Measurements from ENCODE around the gene TMEM145. TPM values are rescaled to one million over a fixed set of nuclear protein-coding genes. Genes with fewer than 3 reads are reported as not detected.

The TMEM145 gene
- total RNA-seq, 1 experiment from 2014 or later, result 0.69 TPM

DNA sequence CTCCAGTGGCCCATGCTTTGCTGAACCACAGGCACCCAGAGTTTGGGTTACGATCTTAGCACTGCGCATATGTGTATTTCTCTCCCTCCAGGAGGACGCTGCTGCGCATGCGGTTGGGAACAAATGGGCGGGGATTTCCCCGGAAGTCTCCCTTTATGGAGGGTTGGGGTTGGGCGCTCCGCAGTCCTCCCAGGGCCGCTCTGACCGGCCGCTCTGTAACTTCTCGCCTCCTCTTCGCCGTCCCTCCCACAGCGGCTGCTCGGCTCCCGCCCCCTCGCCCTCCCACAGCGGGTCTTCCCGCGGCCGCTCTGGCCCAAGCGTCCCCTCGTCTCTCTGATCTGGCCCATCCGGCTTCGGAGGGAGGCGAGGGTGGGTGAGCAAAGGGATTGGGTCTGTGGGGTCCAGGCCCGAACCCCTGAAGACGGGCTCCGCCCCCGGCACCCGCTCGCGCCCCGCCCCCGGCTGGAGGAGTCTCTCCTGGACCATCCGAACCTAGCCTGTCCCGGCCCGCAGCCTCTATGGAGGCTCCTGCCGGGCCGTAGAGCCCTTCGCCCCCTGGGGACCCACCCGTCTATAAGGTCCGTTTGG, 12.3 kb downstream of the TMEM145 start, which contains the start of gene MEGF8:
Gene MEGF8 (plus strand): TSS at position 328 of the 588 bp plus-strand sequence. CDS start 609 bp downstream, outside the sequence.
- no TSS peak for BruUV-seq (replicated peaks)
- ChIA-PET CTCF (no interaction called here), POLR2A (ENCODE audit: unreplicated experiment) (no interaction called here)
- H3K36me3 ChIP-seq (ENCODE audit: low read depth, low read length), result no peaks in the 10 kb centered on the region
- intact Hi-C loops (cut with micrococcal nuclease), result no loop called here
- peak within 1 kb of the TSS; percentile 99 for H3K4me3 ChIP-seq (ENCODE audit: low read length)
- peak within 1 kb of the TSS; percentile 90 for H3K9ac ChIP-seq (ENCODE audit: low read length)
- peak; percentile 93 for ATAC-seq
- TF ChIP-seq, protein P1, sequence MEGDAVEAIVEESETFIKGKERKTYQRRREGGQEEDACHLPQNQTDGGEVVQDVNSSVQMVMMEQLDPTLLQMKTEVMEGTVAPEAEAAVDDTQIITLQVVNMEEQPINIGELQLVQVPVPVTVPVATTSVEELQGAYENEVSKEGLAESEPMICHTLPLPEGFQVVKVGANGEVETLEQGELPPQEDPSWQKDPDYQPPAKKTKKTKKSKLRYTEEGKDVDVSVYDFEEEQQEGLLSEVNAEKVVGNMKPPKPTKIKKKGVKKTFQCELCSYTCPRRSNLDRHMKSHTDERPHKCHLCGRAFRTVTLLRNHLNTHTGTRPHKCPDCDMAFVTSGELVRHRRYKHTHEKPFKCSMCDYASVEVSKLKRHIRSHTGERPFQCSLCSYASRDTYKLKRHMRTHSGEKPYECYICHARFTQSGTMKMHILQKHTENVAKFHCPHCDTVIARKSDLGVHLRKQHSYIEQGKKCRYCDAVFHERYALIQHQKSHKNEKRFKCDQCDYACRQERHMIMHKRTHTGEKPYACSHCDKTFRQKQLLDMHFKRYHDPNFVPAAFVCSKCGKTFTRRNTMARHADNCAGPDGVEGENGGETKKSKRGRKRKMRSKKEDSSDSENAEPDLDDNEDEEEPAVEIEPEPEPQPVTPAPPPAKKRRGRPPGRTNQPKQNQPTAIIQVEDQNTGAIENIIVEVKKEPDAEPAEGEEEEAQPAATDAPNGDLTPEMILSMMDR (conservative IDR thresholded peaks at IDR 0.05; ENCODE audit: low read depth, low read length), result no peak; the same call in 1 of the 2 replicates
- DNase-seq, result peak; percentile 98
- no peaks in the 10 kb centered on the region for H3K9me2 ChIP-seq (replicated peaks; ENCODE audit: low read length)
- H3F3A ChIP-seq (ENCODE audit: low read length, unreplicated experiment), result no peaks in the 10 kb centered on the region
- H3K27ac ChIP-seq (ENCODE audit: low read length), result 0 out of 2 replicates have a peak within 1 kb of the TSS, but pooled peaks have one; percentile 13
- no peaks in the 10 kb centered on the region for H3K9me3 ChIP-seq (ENCODE audit: low read length)
- H4K20me1 ChIP-seq (ENCODE audit: low read length), result no peaks in the 10 kb centered on the region
- no peaks in the 10 kb centered on the region for H3K27me3 ChIP-seq (ENCODE audit: low read length)
- H3K4me1 ChIP-seq (ENCODE audit: insufficient read depth, low read length), result peaks cover 8% of the 10 kb centered on the region
- peak within 1 kb of the TSS; percentile 94 for H2AFZ ChIP-seq (ENCODE audit: low read length)
- peaks cover 34% of the 10 kb centered on the region for H3K79me2 ChIP-seq (ENCODE audit: low read length)
- H3K4me2 ChIP-seq (ENCODE audit: low read length), result peak within 1 kb of the TSS; percentile 97

DNA sequence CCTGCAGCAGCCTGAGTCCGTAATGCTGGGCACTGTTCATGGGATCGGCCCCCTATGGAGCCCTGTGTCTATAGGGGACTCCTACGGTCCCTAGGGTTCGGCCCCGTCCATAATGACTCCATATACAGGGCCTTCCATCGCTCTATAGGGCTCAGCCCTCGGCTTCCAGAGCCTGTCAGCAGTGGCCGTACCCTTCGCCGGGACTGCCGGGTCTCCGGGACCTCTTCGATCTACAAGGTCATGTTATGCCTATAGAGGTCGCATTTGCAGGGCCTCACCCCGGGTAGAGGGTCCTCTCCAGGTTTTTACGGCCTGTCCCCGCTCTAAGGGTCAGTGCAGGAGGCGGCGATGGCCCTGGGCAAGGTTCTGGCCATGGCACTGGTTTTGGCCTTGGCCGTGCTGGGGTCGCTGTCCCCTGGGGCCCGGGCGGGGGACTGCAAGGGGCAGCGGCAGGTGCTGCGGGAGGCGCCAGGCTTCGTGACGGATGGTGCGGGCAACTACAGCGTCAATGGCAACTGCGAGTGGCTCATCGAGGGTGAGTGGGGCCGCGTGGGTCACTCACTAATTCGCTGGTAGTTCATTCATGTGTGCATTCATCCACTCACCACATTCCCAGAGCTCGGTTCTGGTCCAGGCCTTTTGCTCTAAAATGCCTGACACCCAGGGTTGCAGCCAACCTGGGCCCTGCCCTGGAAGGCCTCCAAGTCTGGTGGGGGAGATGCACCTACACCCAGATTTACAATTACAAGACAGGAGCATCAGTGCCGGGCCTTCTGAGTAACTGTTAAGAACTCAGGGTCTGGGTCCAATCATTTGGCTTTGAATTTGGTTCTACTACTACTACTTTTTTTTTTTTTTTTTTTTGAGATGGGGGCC, 13.0 kb downstream of the TMEM145 start:
- peak overlapping the region; percentile 90 for H3K9ac ChIP-seq (ENCODE audit: low read length)
- peaks cover 8% of the 10 kb centered on the region for H3K4me1 ChIP-seq (ENCODE audit: insufficient read depth, low read length)
- H3K36me3 ChIP-seq (ENCODE audit: low read depth, low read length), result no peaks in the 10 kb centered on the region
- H3K9me2 ChIP-seq (replicated peaks; ENCODE audit: low read length), result no peaks in the 10 kb centered on the region
- no peaks in the 10 kb centered on the region for H3K27me3 ChIP-seq (ENCODE audit: low read length)
- H2AFZ ChIP-seq (ENCODE audit: low read length), result peak overlapping the region; percentile 94
- H3K4me3 ChIP-seq (ENCODE audit: low read length), result peak overlapping the region; percentile 99
- POLR2A ChIA-PET (ENCODE audit: unreplicated experiment), result no interaction called here
- peak overlapping the region; percentile 97 for H3K4me2 ChIP-seq (ENCODE audit: low read length)
- H3K79me2 ChIP-seq (ENCODE audit: low read length), result peaks cover 34% of the 10 kb centered on the region
- CTCF ChIA-PET, result no interaction called here
- TF ChIP-seq EZH2phosphoT487 (IDR thresholded peaks at IDR 0.05; ENCODE audit: borderline replicate concordance, low read length), result no peak
- TF ChIP-seq, protein P1 (conservative IDR thresholded peaks at IDR 0.05; ENCODE audit: low read depth, low read length), result peak; percentile 28
- TF ChIP-seq EZH2 (IDR thresholded peaks at IDR 0.05; ENCODE audit: low read length, unreplicated experiment), result no peak
- BruUV-seq (replicated peaks), result TSS peak; percentile 79
- ATAC-seq, result peak; percentile 32
- H4K20me1 ChIP-seq (ENCODE audit: low read length), result no peaks in the 10 kb centered on the region
- intact Hi-C loops (cut with micrococcal nuclease), result no loop called here
- no peaks in the 10 kb centered on the region for H3K9me3 ChIP-seq (ENCODE audit: low read length)
- no peak for DNase-seq
- 0 out of 2 replicates have a peak overlapping the region, but pooled peaks have one; percentile 13 for H3K27ac ChIP-seq (ENCODE audit: low read length)
- no peaks in the 10 kb centered on the region for H3F3A ChIP-seq (ENCODE audit: low read length, unreplicated experiment)

- peaks cover 8% of the 10 kb centered on the region for H3K4me1 ChIP-seq (ENCODE audit: insufficient read depth, low read length)
- ChIA-PET POLR2A (ENCODE audit: unreplicated experiment) (no interaction called here), CTCF (no interaction called here)
- no peak for ATAC-seq
- peaks cover 34% of the 10 kb centered on the region for H3K79me2 ChIP-seq (ENCODE audit: low read length)
- H3F3A ChIP-seq (ENCODE audit: low read length, unreplicated experiment), result no peaks in the 10 kb centered on the region
- H3K9me2 ChIP-seq (replicated peaks; ENCODE audit: low read length), result no peaks in the 10 kb centered on the region
- H3K4me3 ChIP-seq (ENCODE audit: low read length), result peak overlapping the region; percentile 99
- DNase-seq, result no peak
- no peaks in the 10 kb centered on the region for H3K27me3 ChIP-seq (ENCODE audit: low read length)
- BruUV-seq (replicated peaks), result no TSS peak
- peak overlapping the region; percentile 97 for H3K4me2 ChIP-seq (ENCODE audit: low read length)
- no peak for TF ChIP-seq EZH2phosphoT487 (IDR thresholded peaks at IDR 0.05; ENCODE audit: borderline replicate concordance, low read length)
- TF ChIP-seq, protein P1 (conservative IDR thresholded peaks at IDR 0.05; ENCODE audit: low read depth, low read length), result no peak
- TF ChIP-seq EZH2 (IDR thresholded peaks at IDR 0.05; ENCODE audit: low read length, unreplicated experiment), result no peak
- no peaks in the 10 kb centered on the region for H3K9me3 ChIP-seq (ENCODE audit: low read length)
- no peaks in the 10 kb centered on the region for H4K20me1 ChIP-seq (ENCODE audit: low read length)
- H2AFZ ChIP-seq (ENCODE audit: low read length), result no peak overlapping the region
- no peaks in the 10 kb centered on the region for H3K36me3 ChIP-seq (ENCODE audit: low read depth, low read length)
- H3K27ac ChIP-seq (ENCODE audit: low read length), result no peak overlapping the region
- no peak overlapping the region for H3K9ac ChIP-seq (ENCODE audit: low read length)
- intact Hi-C loops (cut with micrococcal nuclease), result no loop called here
Observed at GRCh38 chr19:42326969-42327368, 13.9 kb downstream of the TMEM145 start.
